Kasumi-1 (cell line): ENCODE results near the gene MSRB3.

ENCODE experiments used
- DNase-seq, 2 experiments: peaks; one replicate each; lab custom pipeline; 2025; lab: John Stamatoyannopoulos, UW

MSRB3 gene

DNA sequence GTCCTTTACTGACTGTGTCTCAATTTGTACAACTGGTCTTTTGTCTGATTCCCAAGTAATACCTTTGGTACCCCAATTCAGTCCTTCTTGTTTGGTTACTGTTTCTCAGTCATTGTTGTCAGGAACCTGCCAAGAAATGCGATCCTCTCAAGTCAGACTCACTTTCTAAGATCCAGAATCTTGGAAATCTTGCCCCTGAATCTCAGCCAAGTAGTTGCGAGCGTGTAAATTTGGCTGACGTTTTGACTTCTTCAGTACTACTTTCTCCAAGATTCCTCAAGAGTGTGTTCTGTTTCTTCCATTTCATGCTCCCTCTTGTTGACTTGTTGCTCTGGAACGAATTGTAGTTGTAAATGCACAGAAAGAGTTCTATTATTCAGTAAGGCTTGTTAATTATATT, 114.0 kb downstream of the MSRB3 start:
- no peak for DNase-seq

GRCh38 chr12:65403188-65403587, 124.7 kb downstream of the MSRB3 start:
- no peak for DNase-seq

GRCh38 chr12:65407388-65408149, 129.1 kb downstream of the MSRB3 start:
- DNase-seq: no peak

- DNase-seq: no peak
Observed at GRCh38 chr12:65408441-65408840, 130.0 kb downstream of the MSRB3 start.

- DNase-seq: no peak
Observed at GRCh38 chr12:65409726-65410125, 131.2 kb downstream of the MSRB3 start.

DNA sequence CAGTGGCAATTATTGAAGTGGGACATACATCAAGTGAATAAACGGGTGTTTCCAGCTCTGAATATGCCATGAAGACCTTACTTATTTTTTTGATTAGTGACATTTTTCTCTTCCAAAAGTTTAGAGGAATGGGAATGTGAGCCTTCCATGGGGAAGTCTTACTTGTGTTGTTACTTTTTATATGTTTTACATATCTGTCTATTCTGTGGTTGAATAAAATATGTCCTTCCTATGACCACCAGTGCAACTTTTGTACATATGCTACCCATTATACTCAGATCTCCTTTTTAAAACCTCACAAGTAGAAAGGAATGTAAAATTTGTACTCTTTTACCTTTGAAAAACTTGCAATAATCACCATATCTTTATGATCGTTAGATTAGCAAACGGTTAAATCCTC, 132.7 kb downstream of the MSRB3 start:
- DNase-seq: no peak

DNA sequence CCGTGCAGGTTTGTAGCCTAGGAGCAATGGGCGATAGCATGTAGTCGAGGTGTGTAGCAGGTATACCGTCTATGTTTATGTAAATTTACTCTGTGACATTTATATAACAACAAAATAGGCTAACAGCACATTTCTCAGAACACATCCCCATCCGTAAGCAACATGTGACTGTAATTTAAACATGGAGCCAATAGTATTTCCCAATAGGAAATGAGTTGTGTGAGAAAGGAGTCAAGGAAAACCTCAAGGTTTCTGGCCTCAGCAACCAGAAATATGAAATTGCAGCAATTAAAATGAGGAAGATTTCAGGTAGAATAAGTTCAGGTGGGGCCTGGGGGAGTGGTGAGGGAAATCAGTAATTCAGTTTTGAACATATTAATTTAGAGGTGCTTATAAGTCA, 136.0 kb downstream of the MSRB3 start:
- DNase-seq: no peak

GRCh38 chr12:65415826-65416225, 137.3 kb downstream of the MSRB3 start:
- no peak for DNase-seq

GRCh38 chr12:65419284-65420072, 141.0 kb downstream of the MSRB3 start:
- no peak for DNase-seq

GRCh38 chr12:65420941-65421340, 142.5 kb downstream of the MSRB3 start:
- DNase-seq: no peak

GRCh38 chr12:65427646-65428045, 149.2 kb downstream of the MSRB3 start:
- DNase-seq: no peak

- DNase-seq: no peak
Observed at GRCh38 chr12:65430006-65430405, 151.5 kb downstream of the MSRB3 start.

- DNase-seq: no peak
Observed at GRCh38 chr12:65430571-65431306, 152.3 kb downstream of the MSRB3 start.

GRCh38 chr12:65432114-65432513, 153.6 kb downstream of the MSRB3 start:
- DNase-seq: no peak

DNA sequence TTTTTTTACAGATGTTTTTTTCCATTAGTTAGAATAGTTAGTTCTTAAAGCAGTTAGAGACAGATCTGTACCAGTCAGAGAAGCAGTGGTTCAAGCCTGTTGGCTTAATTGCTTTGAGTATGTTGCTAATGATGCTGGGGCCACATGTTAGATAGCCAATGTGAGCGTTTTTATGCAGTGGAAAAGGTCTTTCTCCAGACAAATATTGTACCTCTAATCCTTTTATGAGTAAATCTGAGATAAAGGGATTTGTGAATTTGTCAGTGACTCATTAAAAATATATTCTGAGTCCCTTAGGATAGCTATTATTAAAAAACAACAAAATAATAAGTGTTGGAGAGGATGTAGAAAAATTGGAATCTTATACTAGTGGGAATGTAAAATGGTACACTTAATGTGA, 154.2 kb downstream of the MSRB3 start:
- DNase-seq: no peak

GRCh38 chr12:65434737-65435136, 156.3 kb downstream of the MSRB3 start:
- DNase-seq: no peak

DNA sequence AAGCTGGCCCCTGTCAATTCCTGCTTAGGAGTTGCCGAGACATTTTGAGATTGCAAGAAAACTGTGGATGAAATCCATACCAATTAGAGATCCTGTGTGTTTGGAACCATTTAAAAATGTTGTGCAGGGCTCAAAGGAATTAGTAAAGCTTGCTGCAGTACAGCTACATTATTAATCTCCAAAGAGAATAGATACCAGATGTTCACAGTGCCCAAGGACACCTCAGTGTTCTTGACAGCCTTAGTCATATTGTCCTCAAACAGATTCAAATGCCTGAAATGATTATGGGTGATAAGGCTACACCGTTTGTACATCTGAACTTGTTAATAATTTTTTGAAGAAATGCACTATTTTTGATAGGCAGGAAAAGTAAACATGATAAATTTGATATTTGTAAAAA, 164.6 kb downstream of the MSRB3 start:
- DNase-seq: no peak

- no peak for DNase-seq
Observed at GRCh38 chr12:65444996-65445395, 166.5 kb downstream of the MSRB3 start.

DNA sequence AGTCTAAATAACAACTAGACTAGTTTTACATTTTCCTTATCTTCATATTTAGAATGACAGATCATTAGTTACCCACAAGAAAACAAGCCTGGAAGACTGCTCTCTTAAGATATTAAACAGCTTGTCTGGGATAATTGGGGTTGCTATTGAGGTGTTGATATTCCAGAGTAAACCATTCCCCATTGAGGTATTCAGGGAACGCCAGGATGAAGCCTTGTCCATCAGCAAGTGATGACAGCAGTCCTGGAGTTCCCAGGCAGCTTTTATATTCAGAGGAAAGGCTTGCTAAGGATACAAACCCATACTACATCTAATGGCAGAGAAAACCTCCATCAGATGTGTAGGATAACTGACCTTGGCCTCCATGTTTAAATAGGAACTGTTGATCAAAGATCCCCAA, 168.4 kb downstream of the MSRB3 start:
- no peak for DNase-seq

DNA sequence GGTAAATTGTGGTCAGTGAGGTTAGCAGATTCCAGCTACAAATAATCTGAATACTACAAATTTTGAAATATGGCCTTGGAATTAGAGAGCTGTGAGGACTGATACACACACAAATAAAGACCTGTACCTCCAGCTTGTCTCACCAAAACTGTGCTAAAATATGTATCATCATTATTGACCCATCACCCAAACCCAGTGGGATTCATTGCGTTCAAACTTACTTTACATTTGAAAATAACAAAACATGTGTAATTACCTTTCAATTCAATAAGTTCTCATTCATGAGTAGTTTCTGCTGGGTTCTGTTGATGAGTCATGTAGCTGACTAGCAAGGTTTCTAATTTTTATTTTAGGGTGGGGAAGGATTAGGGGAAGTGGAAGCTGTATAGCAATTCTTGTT, 170.9 kb downstream of the MSRB3 start:
- peak; percentile 43 to 57 for DNase-seq

DNA sequence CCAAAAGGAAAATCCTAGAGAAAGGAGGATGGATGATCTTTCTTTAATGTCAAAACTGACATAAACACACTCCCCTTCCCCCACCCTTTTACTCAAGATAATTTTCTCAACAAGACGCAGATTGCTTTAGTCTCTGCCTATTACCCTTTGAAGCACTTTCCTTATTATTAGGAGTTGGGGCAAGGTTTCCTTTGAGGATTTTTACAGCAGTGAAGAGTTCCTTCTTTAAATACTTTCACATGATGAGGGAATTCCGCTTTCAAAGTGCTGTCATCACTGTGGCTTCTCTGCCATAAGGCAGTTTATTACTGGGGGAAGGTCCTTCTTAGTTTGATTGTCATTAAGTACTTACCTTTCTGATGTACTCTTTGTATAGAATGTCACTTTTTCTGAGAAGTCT, 172.1 kb downstream of the MSRB3 start:
- DNase-seq: no peak

- DNase-seq: no peak
Observed at GRCh38 chr12:65454115-65454787, 175.8 kb downstream of the MSRB3 start.
